ENCODE data around the gene DRAXIN.
A peak's percentile ranks its signal among the peaks of the same experiment; 100 is the strongest.

DRAXIN gene

DNA sequence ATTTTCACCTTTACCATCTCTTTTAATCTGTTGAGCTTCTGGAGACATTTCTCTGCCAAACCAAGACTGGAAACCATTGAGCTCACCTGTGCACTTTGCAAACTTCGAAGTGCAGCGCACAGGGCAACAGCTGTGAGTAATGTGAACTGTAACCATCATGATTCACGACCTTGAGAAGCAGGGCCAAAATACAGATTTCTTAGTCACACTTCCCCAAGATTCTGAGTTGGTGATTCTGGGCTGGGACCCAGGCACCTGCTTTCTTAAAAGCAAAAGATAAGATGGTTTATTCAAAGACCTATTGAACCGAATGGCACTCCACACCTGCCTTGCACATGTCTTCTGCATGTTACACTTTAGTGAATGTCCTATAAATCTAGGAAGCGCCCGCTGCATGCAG lies 54.6 kb downstream of the DRAXIN start:
- no peaks in the 10 kb centered on the region for H3K9me3 ChIP-seq (ENCODE audit: control insufficient read depth, low read length)
- peaks cover 9% of the 10 kb centered on the region for H3K4me1 ChIP-seq (ENCODE audit: control insufficient read depth, insufficient read depth, low read length, poor library complexity, severe bottlenecking)
- peaks cover 19% of the 10 kb centered on the region for H3K36me3 ChIP-seq (ENCODE audit: control insufficient read depth, insufficient read depth, low read length)
- H3K4me3 ChIP-seq (ENCODE audit: insufficient read depth, low read depth, low read length, poor library complexity, severe bottlenecking): no peak overlapping the region
- no peak for DNase-seq
- no peaks in the 10 kb centered on the region for H3K27me3 ChIP-seq (replicated peaks; ENCODE audit: control insufficient read depth, insufficient read depth, low read length, poor library complexity, severe bottlenecking)
- no peak overlapping the region for H3K27ac ChIP-seq (ENCODE audit: insufficient read depth, low read length, poor library complexity, severe bottlenecking)

DNA sequence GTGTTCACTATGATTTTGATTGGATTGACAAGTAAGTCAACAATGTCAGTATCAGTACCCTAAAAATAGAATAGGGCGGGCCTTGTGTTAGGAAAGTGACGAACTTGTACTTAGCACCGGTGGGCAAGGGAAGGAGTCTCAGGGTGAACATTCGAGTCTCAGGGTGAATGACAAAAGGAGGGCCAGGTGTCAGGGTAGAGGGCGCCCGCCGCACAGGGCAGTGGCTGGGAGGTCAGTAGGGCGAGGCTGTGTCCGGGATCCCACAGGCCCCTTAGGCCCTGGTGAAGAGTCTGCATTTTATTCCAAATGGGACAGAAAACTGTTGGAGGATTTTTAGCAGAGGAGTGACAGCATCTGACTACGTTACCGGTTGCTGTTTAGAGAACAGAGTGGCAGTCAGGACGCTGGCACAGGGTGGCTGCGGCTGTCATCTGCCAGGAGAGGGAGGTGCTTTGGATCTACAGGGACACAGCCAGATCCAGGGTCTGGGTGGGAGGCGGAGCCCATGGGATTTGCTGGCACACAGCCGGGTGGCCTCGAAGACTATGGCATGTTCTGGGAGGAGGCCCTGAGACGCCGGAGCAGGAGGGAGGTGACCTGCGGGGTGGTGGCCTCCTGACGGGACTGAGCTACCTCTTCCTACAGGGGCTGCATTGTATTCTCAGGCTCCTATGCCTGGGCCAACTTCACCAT lies 55.4 kb downstream of the DRAXIN start:
- Histone ChIP-seq H3K27ac (ENCODE audit: insufficient read depth, low read length, poor library complexity, severe bottlenecking) (no peak overlapping the region), H3K4me1 (ENCODE audit: control insufficient read depth, insufficient read depth, low read length, poor library complexity, severe bottlenecking) (peaks cover under 1% of the 10 kb centered on the region), H3K27me3 (replicated peaks; ENCODE audit: control insufficient read depth, insufficient read depth, low read length, poor library complexity, severe bottlenecking) (no peaks in the 10 kb centered on the region), H3K4me3 (ENCODE audit: insufficient read depth, low read depth, low read length, poor library complexity, severe bottlenecking) (no peak overlapping the region), H3K36me3 (ENCODE audit: control insufficient read depth, insufficient read depth, low read length) (peaks cover 19% of the 10 kb centered on the region), H3K9me3 (ENCODE audit: control insufficient read depth, low read length) (no peaks in the 10 kb centered on the region)
- no peak for DNase-seq

DNA sequence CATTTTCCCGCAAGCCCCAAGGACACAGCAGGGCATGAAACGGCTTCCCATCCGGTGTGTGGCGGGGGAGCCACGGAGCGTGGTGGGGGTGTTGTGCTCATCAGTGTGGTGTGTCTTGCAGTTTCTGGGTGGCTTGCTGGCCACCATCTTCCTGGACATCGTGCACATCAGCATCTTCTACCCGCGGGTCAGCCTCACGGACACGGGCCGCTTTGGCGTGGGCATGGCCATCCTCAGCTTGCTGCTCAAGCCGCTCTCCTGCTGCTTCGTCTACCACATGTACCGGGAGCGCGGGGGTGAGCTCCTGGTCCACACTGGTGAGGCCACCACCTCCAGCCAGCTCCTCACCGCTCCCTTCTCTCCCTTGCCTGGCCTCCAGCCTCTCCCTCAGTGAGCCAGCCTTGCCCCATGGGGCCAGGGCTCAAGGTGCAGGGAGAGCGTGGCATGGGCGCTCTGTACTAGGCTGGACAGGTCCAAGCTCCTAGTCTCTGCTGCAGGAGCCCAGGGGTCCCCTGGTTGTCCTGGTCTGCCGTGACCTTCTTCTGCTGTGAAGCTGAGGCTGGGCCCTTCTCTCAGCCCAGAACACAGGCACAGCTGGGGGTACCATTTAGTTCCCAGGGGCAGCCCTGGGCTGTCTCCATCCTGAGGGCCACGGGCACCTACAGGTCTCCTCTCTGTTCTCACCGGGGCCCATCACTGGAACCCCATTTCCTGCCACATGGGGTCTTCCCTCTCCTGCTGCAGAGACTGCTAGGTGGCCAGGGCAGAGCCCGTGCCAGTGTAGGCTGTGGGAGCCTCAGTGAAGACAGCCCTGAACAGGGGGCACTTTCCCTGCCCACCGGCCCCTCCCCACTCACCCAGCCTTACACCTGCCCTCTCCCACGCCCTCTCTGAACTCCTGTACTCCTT lies 57.0 kb downstream of the DRAXIN start:
- no peak overlapping the region for H3K4me3 ChIP-seq (ENCODE audit: insufficient read depth, low read depth, low read length, poor library complexity, severe bottlenecking)
- no peak for DNase-seq

DNA sequence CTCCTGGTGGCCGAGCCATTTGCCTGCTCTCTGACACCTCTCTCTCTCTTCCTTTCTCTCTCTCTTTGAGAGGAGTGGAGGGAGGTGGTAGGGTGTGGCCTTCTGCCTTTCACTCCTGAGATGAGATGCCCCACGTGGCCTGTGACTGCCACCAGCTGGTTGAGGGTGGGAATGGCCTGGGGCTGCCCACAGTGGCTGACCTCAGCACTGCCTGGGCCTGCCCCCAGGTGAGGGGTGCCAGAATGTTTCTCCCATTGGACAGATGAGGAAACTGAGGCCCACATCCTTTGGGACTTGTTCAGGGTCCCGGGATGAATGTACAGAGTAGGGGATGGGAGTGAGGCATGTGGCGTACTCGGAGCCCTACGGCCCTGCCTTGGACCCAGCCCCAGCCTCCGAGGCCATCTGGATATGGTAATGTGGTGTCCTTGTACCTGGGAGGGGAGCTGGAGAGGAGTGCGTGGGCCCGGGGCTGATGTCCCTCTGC lies 57.7 kb downstream of the DRAXIN start:
- Histone ChIP-seq H3K36me3 (ENCODE audit: control insufficient read depth, insufficient read depth, low read length) (peaks cover 19% of the 10 kb centered on the region), H3K4me3 (ENCODE audit: insufficient read depth, low read depth, low read length, poor library complexity, severe bottlenecking) (no peak overlapping the region), H3K4me1 (ENCODE audit: control insufficient read depth, insufficient read depth, low read length, poor library complexity, severe bottlenecking) (no peaks in the 10 kb centered on the region), H3K27ac (ENCODE audit: insufficient read depth, low read length, poor library complexity, severe bottlenecking) (no peak overlapping the region), H3K9me3 (ENCODE audit: control insufficient read depth, low read length) (no peaks in the 10 kb centered on the region), H3K27me3 (replicated peaks; ENCODE audit: control insufficient read depth, insufficient read depth, low read length, poor library complexity, severe bottlenecking) (no peaks in the 10 kb centered on the region)
- peak in 1 of 3 donors; percentile 24 for DNase-seq

More for the DNA sequence above, 57.0 kb downstream of the DRAXIN start:
- Histone ChIP-seq H3K27ac (ENCODE audit: insufficient read depth, low read length, poor library complexity, severe bottlenecking) (no peak overlapping the region), H3K27me3 (replicated peaks; ENCODE audit: control insufficient read depth, insufficient read depth, low read length, poor library complexity, severe bottlenecking) (no peaks in the 10 kb centered on the region), H3K9me3 (ENCODE audit: control insufficient read depth, low read length) (no peaks in the 10 kb centered on the region), H3K4me1 (ENCODE audit: control insufficient read depth, insufficient read depth, low read length, poor library complexity, severe bottlenecking) (no peaks in the 10 kb centered on the region), H3K36me3 (ENCODE audit: control insufficient read depth, insufficient read depth, low read length) (peaks cover 19% of the 10 kb centered on the region)

DNA sequence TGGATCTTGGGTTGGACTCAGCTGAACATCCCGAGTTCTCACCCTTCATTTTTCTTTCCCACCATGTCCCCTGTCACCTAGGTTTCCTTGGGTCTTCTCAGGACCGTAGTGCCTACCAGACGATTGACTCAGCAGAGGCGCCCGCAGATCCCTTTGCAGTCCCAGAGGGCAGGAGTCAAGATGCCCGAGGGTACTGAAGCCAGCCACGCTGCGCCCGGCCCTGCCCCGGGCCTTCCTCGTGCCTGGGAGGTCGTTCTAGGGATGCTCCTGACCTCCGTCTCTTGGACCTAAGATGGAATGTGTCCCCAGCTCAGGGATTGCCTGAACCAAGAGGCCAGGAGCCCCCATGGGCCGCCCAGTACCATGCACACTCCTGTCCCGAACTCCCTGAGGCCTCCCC lies 58.5 kb downstream of the DRAXIN start:
- no peak overlapping the region for H3K27ac ChIP-seq (ENCODE audit: insufficient read depth, low read length, poor library complexity, severe bottlenecking)
- H3K36me3 ChIP-seq (ENCODE audit: control insufficient read depth, insufficient read depth, low read length): peaks cover 19% of the 10 kb centered on the region

DNA sequence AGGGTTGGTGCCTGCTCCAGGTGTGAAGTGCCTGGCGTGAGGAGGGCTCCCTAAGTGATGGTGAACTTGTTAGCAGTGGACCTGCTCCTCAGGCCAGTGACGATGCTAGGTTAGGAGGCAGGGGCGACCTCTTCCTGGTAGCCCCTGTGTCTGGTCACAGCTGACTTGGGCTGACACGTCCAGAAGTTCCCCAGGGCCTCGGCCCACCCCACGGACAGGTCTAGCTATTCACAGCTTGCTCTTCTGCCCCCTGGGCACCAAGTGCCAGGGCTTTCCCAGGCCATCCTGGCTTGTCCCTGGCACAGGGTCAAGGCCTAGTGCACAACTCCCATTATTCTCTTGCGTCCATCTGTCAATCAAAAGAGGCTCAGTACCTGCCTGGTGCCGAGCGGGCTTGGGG lies 59.6 kb downstream of the DRAXIN start:
- DNase-seq: no peak
- no peak overlapping the region for H3K4me3 ChIP-seq (ENCODE audit: insufficient read depth, low read depth, low read length, poor library complexity, severe bottlenecking)
- H3K27ac ChIP-seq (ENCODE audit: insufficient read depth, low read length, poor library complexity, severe bottlenecking): no peak overlapping the region
- peaks cover 11% of the 10 kb centered on the region for H3K36me3 ChIP-seq (ENCODE audit: control insufficient read depth, insufficient read depth, low read length)
- H3K4me1 ChIP-seq (ENCODE audit: control insufficient read depth, insufficient read depth, low read length, poor library complexity, severe bottlenecking): no peaks in the 10 kb centered on the region
- H3K27me3 ChIP-seq (replicated peaks; ENCODE audit: control insufficient read depth, insufficient read depth, low read length, poor library complexity, severe bottlenecking): no peaks in the 10 kb centered on the region
- no peaks in the 10 kb centered on the region for H3K9me3 ChIP-seq (ENCODE audit: control insufficient read depth, low read length)

More for the DNA sequence above, 58.5 kb downstream of the DRAXIN start:
- no peaks in the 10 kb centered on the region for H3K9me3 ChIP-seq (ENCODE audit: control insufficient read depth, low read length)
- H3K4me1 ChIP-seq (ENCODE audit: control insufficient read depth, insufficient read depth, low read length, poor library complexity, severe bottlenecking): no peaks in the 10 kb centered on the region
- no peaks in the 10 kb centered on the region for H3K27me3 ChIP-seq (replicated peaks; ENCODE audit: control insufficient read depth, insufficient read depth, low read length, poor library complexity, severe bottlenecking)
- no peak overlapping the region for H3K4me3 ChIP-seq (ENCODE audit: insufficient read depth, low read depth, low read length, poor library complexity, severe bottlenecking)
- no peak for DNase-seq

DNA sequence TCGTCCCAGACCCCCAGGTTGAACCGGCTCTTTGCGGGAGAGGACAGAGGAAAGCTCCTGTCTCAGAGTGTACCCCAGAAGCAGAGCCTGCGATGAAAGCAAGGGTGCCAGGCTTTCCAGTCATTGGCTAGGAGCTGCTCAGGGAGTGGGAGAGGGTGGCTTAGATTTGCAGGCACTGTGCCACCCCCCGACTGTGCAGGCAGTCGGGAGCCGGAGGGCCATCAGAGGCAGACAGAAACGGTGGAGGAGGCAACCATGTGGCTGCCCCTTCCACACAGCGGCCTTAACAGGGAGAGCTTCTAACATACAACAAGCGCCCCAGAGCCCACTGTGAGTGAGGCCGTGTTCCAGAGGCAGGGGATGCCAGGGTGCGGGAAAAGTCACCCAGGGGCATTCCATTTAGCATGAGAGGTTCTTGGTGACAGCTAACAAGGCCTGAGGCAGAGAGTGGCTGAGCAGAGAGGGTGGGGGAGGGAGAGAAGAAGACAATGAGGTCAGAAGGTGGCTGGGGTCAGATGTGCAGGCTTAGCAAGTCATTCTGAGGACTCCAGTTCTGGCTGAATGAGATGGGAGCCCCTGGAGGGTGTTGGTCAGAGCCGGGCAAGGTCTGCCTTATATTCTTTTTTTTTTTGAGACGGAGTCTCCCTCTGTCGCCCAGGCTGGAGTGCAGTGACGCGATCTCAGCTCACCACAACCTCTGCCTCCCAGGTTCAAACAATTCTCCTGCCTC lies 61.0 kb downstream of the DRAXIN start:
- Histone ChIP-seq H3K4me1 (ENCODE audit: control insufficient read depth, insufficient read depth, low read length, poor library complexity, severe bottlenecking) (no peaks in the 10 kb centered on the region), H3K36me3 (ENCODE audit: control insufficient read depth, insufficient read depth, low read length) (peaks cover 11% of the 10 kb centered on the region), H3K27me3 (replicated peaks; ENCODE audit: control insufficient read depth, insufficient read depth, low read length, poor library complexity, severe bottlenecking) (no peaks in the 10 kb centered on the region), H3K4me3 (ENCODE audit: insufficient read depth, low read depth, low read length, poor library complexity, severe bottlenecking) (no peak overlapping the region), H3K27ac (ENCODE audit: insufficient read depth, low read length, poor library complexity, severe bottlenecking) (no peak overlapping the region), H3K9me3 (ENCODE audit: control insufficient read depth, low read length) (no peaks in the 10 kb centered on the region)
- no peak for DNase-seq

DNA sequence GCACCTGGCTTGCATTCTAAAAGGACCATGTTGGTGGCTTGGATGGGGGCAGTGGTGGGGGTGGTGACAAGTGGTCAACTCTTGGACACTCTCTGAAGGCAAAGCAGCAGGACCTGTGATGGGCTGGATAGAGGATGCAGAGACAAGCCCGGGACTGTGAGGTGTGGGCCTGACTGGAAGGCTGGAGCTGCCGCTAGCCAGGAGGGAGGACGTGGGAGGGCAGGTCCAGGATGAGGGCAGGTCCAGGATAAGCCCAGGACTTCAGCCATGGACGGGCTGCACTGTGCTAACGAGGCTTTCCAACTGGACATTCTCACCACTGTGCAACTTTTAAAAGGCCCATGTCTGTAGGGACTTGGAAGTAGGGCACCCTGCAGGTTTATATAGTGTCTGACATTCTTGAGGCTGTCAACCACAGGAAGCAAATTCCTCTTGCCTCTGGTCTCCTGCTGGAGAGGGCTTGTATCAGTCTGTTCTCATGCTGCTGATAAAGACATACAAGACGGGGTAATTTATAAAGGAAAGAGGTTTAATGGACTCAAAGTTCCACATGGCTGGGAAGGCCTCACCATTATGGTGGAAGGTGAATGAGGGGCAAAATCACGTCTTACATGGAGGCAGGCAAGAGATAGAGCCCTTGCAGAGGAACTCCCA lies 62.2 kb downstream of the DRAXIN start:
- Histone ChIP-seq H3K4me1 (ENCODE audit: control insufficient read depth, insufficient read depth, low read length, poor library complexity, severe bottlenecking) (no peaks in the 10 kb centered on the region), H3K27ac (ENCODE audit: insufficient read depth, low read length, poor library complexity, severe bottlenecking) (no peak overlapping the region), H3K4me3 (ENCODE audit: insufficient read depth, low read depth, low read length, poor library complexity, severe bottlenecking) (no peak overlapping the region), H3K36me3 (ENCODE audit: control insufficient read depth, insufficient read depth, low read length) (peaks cover 11% of the 10 kb centered on the region), H3K27me3 (replicated peaks; ENCODE audit: control insufficient read depth, insufficient read depth, low read length, poor library complexity, severe bottlenecking) (no peaks in the 10 kb centered on the region), H3K9me3 (ENCODE audit: control insufficient read depth, low read length) (no peaks in the 10 kb centered on the region)
- DNase-seq: no peak

DNA sequence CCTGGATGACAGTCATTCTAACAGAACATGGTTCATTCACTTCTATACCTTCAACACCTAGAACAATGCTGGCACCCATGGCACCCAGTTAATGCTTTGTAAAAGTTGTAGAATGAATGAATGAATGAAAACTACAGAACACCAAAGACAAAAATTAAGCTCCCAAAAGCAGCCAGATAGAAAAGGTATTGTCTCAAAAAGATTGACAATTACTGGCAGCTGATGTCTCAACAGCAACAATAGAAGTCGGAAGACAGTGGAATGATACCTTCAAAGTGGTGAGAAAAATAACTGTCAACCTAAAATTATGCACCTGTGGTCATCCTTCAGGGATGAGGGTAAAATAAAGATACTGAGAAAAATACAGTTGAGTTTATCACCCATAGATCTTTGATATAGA lies 65.5 kb downstream of the DRAXIN start:
- Histone ChIP-seq H3K4me1 (ENCODE audit: control insufficient read depth, insufficient read depth, low read length, poor library complexity, severe bottlenecking) (no peaks in the 10 kb centered on the region), H3K36me3 (ENCODE audit: control insufficient read depth, insufficient read depth, low read length) (no peaks in the 10 kb centered on the region), H3K4me3 (ENCODE audit: insufficient read depth, low read depth, low read length, poor library complexity, severe bottlenecking) (no peak overlapping the region), H3K27me3 (replicated peaks; ENCODE audit: control insufficient read depth, insufficient read depth, low read length, poor library complexity, severe bottlenecking) (no peaks in the 10 kb centered on the region), H3K27ac (ENCODE audit: insufficient read depth, low read length, poor library complexity, severe bottlenecking) (no peak overlapping the region), H3K9me3 (ENCODE audit: control insufficient read depth, low read length) (no peaks in the 10 kb centered on the region)
- no peak for DNase-seq

Measured in effector memory CD4-positive, alpha-beta T cell (primary cell).